HG03060 (cell line): ENCODE measurements around the gene LMAN1L.
"Not testable (repeated sequence)": the region's sequence is repeated elsewhere in the genome, so short reads cannot be mapped to it uniquely, and the experiment has no call there.

ENCODE experiments used
- ATAC-seq: cut with Tn5 transposase; IDR thresholded peaks from one replicate; pipeline ENCODE4 v1.9.1; 2021; ENCODE audit warnings: low read depth, moderate number of reproducible peaks; ENCODE audit not compliant: unreplicated experiment

Gene LMAN1L

GRCh38 chr15:74781431-74782258 is 31.0 kb upstream of the LMAN1L start, which contains the start of gene CSK:
Gene CSK (plus strand): TSS chr15:74782080. CDS start chr15:74798298, 16,218 bp downstream.
- no peak for ATAC-seq

- no peak for ATAC-seq
Measured at GRCh38 chr15:74782259-74783071, 30.2 kb upstream of the LMAN1L start.

- no peak for ATAC-seq
Measured at GRCh38 chr15:74783072-74783807, 29.4 kb upstream of the LMAN1L start.

GRCh38 chr15:74783808-74784175 is 28.8 kb upstream of the LMAN1L start:
- ATAC-seq, result no peak

GRCh38 chr15:74784426-74785193 is 28.0 kb upstream of the LMAN1L start:
- no peak for ATAC-seq

GRCh38 chr15:74785194-74786032 is 27.2 kb upstream of the LMAN1L start:
- ATAC-seq, result no peak

- ATAC-seq, result not testable (repeated sequence)
Measured at GRCh38 chr15:74786081-74786480, 26.6 kb upstream of the LMAN1L start.

GRCh38 chr15:74786551-74787165 is 26.0 kb upstream of the LMAN1L start:
- ATAC-seq, result no peak

GRCh38 chr15:74787251-74788041 is 25.2 kb upstream of the LMAN1L start:
- peak; percentile 35 for ATAC-seq

- no peak for ATAC-seq
Measured at GRCh38 chr15:74788042-74788682, 24.5 kb upstream of the LMAN1L start.

GRCh38 chr15:74788683-74789151 is 23.9 kb upstream of the LMAN1L start:
- ATAC-seq, result no peak

GRCh38 chr15:74789171-74789631 is 23.4 kb upstream of the LMAN1L start:
- ATAC-seq, result no peak

- no peak for ATAC-seq
Measured at GRCh38 chr15:74789741-74790079, 22.9 kb upstream of the LMAN1L start.

GRCh38 chr15:74790080-74790916 is 22.3 kb upstream of the LMAN1L start:
- ATAC-seq, result no peak

- ATAC-seq, result no peak
Measured at GRCh38 chr15:74791007-74791406, 21.6 kb upstream of the LMAN1L start.

- ATAC-seq, result no peak
Measured at GRCh38 chr15:74791667-74792066, 21.0 kb upstream of the LMAN1L start.
